Measurements from ENCODE around the gene PLA2G2D.

Gene PLA2G2D

DNA sequence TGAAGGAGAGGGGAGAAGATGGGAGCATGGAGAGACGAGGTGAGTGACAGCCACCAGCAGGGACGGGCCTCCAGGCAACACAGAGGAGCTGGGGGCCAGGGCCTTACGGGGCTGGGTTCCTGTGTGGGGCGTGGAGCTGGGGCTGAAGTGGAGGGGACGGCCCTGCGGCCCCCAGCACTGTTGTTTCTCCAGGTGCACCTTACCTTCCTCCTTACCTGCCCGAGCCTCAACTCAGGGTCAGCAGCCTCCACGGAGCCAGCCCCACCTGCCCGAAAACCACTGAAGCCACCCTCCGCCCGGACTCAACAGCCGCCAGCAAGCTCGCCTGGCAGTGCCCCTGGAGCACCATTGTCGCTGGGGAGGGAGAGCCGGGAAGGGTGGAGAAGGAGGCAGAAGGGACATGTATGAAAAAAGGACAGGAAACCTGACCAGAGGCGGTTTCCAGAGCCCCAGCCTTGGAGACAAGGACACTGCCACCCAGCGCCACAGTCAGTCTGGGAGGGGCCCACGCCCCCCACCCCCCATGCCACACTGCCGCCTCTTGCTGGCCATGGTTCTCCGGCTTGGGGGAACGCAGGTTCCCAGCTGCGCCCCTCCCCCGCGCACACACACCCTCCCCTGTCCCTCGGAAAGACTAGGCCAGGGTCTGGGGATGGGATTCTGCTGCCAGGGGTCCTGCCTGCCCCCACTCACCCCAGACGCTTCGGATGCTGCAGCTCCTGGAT is 30.4 kb upstream of the PLA2G2D start (continued):
- TF ChIP-seq TCF4 (CRISPR knock-in tag; IDR thresholded peaks at IDR 0.05; ENCODE audit: borderline replicate concordance), result no peak
- no peak for TF ChIP-seq ZNF565 (CRISPR knock-in tag; conservative IDR thresholded peaks at IDR 0.05; ENCODE audit: low read depth)
- TF ChIP-seq, protein P1, sequence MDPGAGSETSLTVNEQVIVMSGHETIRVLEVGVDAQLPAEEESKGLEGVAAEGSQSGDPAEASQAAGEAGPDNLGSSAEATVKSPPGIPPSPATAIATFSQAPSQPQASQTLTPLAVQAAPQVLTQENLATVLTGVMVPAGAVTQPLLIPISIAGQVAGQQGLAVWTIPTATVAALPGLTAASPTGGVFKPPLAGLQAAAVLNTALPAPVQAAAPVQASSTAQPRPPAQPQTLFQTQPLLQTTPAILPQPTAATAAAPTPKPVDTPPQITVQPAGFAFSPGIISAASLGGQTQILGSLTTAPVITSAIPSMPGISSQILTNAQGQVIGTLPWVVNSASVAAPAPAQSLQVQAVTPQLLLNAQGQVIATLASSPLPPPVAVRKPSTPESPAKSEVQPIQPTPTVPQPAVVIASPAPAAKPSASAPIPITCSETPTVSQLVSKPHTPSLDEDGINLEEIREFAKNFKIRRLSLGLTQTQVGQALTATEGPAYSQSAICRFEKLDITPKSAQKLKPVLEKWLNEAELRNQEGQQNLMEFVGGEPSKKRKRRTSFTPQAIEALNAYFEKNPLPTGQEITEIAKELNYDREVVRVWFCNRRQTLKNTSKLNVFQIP (CRISPR knock-in tag; IDR thresholded peaks at IDR 0.05; ENCODE audit: borderline replicate concordance, low read depth), result no peak

DNA sequence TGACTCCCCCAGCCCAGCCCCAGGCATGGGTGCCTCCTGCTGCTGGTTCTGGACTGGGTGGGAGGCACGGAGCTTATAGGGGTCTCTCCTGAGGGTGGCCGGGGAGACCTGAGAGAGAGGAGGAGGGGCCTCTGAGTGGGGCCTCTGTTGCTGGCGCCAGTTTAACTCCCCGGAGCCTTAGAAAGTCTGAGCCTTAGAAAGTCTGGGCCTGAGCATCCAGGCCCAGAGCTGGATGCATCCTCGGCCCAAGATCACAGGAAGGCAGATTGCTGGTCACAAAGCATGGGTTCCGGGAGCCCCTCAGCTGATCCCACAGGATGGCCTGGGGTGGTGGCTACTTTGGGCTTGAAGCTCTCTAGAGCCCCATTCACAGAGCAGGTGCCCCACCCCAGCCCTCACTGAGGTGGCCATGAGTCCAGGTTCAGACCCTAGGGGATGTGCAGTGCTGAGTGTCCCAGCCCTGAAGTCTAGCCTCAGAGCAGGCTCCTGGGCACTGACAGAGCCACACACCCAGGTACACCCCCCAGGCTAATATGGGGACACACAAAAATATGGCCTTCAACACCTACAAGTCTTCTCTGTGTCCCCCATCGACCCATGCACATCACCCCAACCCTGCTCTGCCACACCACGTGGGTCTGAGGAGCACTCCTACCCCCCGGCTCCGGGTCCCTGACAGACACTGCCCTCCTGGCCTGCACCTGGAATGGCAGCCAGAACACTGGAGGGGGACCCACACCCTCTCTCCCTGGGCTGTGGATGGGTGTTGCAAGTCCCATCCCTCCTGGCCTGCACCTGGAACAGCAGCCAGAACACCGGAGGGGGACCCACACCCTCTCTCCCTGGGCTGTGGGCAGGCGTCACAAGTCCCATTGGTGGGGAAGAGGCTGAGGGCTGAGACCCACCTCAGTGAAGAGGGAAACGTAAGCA is 29.5 kb upstream of the PLA2G2D start:
- TF ChIP-seq, protein P2, sequence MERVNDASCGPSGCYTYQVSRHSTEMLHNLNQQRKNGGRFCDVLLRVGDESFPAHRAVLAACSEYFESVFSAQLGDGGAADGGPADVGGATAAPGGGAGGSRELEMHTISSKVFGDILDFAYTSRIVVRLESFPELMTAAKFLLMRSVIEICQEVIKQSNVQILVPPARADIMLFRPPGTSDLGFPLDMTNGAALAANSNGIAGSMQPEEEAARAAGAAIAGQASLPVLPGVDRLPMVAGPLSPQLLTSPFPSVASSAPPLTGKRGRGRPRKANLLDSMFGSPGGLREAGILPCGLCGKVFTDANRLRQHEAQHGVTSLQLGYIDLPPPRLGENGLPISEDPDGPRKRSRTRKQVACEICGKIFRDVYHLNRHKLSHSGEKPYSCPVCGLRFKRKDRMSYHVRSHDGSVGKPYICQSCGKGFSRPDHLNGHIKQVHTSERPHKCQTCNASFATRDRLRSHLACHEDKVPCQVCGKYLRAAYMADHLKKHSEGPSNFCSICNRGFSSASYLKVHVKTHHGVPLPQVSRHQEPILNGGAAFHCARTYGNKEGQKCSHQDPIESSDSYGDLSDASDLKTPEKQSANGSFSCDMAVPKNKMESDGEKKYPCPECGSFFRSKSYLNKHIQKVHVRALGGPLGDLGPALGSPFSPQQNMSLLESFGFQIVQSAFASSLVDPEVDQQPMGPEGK (CRISPR knock-in tag; IDR thresholded peaks at IDR 0.05; ENCODE audit: borderline replicate concordance), result no peak
- no peak for TF ChIP-seq GLIS3 (CRISPR knock-in tag; IDR thresholded peaks at IDR 0.05)
- no peak for TF ChIP-seq ZNF70 (CRISPR knock-in tag; IDR thresholded peaks at IDR 0.05)
- no peak for TF ChIP-seq OSR1 (CRISPR knock-in tag; IDR thresholded peaks at IDR 0.05)
- ATAC-seq, result no peak

DNA sequence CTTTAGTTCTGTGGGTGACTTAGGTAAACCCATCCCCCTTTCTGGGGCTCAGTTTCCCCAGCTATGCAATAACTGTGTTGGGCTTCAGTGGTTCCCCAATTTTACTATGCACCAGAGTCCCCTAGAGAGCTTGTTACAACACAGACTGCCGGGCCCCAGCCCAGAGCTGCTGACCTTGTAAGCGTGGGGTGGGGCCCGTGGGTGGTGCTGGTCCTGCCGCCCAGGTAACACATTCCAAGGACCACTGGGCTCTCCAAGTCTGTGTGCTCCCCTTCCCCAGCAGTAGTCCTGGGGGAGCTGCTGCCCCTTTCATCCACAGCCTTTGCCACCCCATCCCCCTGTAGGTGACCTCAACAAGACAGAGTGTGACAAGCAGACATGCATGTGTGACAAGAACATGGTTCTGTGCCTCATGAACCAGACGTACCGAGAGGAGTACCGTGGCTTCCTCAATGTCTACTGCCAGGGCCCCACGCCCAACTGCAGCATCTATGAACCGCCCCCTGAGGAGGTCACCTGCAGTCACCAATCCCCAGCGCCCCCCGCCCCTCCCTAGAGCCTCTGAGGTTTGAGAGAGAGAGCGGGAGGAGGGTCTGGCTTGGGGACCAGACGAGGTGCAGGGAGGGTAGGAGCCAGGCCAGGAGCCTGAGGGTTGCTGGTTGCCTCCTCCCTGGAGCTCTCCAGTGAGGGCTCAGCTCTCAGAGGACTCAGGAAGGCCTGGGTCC is 28.7 kb upstream of the PLA2G2D start:
- no peak for ATAC-seq
- TF ChIP-seq RARB (CRISPR knock-in tag; IDR thresholded peaks at IDR 0.05) (no peak), OSR1 (CRISPR knock-in tag; IDR thresholded peaks at IDR 0.05) (no peak)

DNA sequence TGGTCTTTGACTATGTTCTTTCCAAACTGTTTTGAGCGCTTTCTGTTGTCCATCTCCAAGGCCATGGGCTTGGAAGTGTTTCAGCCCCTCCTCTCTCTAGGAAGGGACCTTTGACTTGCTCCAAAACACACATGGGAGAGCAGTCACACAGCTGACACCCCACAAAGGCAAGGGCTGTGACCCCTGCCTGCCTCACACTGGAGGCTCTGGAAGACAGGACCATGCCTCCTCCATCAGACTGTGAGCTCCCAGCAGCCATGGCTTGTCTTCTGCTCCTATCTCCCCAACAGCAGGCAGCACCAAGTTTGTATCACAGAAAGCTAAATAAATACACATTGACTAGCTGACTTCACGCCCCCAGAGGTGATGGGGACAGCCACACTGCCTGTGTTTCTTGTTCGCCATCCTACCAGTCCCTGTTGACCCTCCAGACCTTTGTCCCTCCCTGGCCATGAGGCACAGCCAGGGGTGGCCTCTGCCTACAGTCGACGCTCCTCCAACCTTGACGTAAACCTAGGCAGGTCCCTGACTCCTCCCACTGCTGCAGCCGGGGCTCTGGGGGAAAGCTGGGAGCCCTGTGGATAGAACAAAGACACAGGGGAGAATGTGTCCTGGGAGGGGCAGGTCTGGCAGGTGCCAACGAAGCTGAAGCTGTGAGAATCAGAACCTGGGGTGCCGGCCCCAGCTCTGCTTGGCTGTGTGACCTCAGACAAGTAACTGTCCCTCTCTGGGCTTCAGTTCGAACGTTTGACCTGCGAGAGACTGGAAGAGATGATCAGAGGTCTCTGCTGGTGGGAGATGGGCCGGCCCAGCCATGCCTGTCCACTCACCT is 24.6 kb upstream of the PLA2G2D start:
- no peak for TF ChIP-seq BACH2 (CRISPR knock-in tag; IDR thresholded peaks at IDR 0.05; ENCODE audit: borderline replicate concordance)
- TF ChIP-seq ZFP30 (CRISPR knock-in tag; IDR thresholded peaks at IDR 0.05), result no peak
- no peak for TF ChIP-seq TOX (CRISPR knock-in tag; IDR thresholded peaks at IDR 0.05; ENCODE audit: borderline replicate concordance)
- no peak for TF ChIP-seq ZFP3 (CRISPR knock-in tag; IDR thresholded peaks at IDR 0.05)
- no peak for TF ChIP-seq TCF4 (CRISPR knock-in tag; IDR thresholded peaks at IDR 0.05; ENCODE audit: borderline replicate concordance)
- no peak for TF ChIP-seq ZNF8 (CRISPR knock-in tag; IDR thresholded peaks at IDR 0.05)
- no peak for TF ChIP-seq ARNTL (CRISPR knock-in tag; IDR thresholded peaks at IDR 0.05; ENCODE audit: borderline replicate concordance, low read depth)
- no peak for TF ChIP-seq ZNF565 (CRISPR knock-in tag; conservative IDR thresholded peaks at IDR 0.05; ENCODE audit: low read depth)
- TF ChIP-seq, protein P3, sequence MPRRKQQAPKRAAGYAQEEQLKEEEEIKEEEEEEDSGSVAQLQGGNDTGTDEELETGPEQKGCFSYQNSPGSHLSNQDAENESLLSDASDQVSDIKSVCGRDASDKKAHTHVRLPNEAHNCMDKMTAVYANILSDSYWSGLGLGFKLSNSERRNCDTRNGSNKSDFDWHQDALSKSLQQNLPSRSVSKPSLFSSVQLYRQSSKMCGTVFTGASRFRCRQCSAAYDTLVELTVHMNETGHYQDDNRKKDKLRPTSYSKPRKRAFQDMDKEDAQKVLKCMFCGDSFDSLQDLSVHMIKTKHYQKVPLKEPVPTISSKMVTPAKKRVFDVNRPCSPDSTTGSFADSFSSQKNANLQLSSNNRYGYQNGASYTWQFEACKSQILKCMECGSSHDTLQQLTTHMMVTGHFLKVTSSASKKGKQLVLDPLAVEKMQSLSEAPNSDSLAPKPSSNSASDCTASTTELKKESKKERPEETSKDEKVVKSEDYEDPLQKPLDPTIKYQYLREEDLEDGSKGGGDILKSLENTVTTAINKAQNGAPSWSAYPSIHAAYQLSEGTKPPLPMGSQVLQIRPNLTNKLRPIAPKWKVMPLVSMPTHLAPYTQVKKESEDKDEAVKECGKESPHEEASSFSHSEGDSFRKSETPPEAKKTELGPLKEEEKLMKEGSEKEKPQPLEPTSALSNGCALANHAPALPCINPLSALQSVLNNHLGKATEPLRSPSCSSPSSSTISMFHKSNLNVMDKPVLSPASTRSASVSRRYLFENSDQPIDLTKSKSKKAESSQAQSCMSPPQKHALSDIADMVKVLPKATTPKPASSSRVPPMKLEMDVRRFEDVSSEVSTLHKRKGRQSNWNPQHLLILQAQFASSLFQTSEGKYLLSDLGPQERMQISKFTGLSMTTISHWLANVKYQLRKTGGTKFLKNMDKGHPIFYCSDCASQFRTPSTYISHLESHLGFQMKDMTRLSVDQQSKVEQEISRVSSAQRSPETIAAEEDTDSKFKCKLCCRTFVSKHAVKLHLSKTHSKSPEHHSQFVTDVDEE (CRISPR knock-in tag; IDR thresholded peaks at IDR 0.05), result no peak
- no peak for TF ChIP-seq PPARA (CRISPR knock-in tag; IDR thresholded peaks at IDR 0.05; ENCODE audit: borderline replicate concordance)
- TF ChIP-seq GLIS3 (CRISPR knock-in tag; IDR thresholded peaks at IDR 0.05), result no peak
- TF ChIP-seq OSR1 (CRISPR knock-in tag; IDR thresholded peaks at IDR 0.05), result no peak
- no peak for ATAC-seq
